Tibial artery (tissue), 4 donors: ENCODE results near the gene PJA2.
A peak's percentile ranks its signal among the peaks of the same experiment; 100 is the strongest.

Source experiments
- DNase-seq, 2 donors: peaks; one replicate each; pipeline ENCODE4 v3.0.0-alpha.2; 2019
- H3K27ac ChIP-seq, 2 donors: fragments of 200-600 bp; sonication (generic) in 1 of 2; 1 replicate in 1 of 2; 2 replicates in 1 of 2; pipeline ENCODE4 v1.5.1; 2018 to 2019; ENCODE audit warnings: mild to moderate bottlenecking in 1 of 2
- H3K27me3 ChIP-seq, 2 donors: fragments of 200-600 bp; sonication (generic) in 1 of 2; one replicate each; pipeline versions ENCODE4 v1.5.1 to v1.6.0; 2016 to 2019
- H3K36me3 ChIP-seq, 3 donors: fragments of 200-600 bp; sonication (generic) in 2 of 3; one replicate each; pipeline ENCODE4 v1.5.1; 2016 to 2019; ENCODE audit warnings: mild to moderate bottlenecking in 2 of 3
- H3K4me1 ChIP-seq, 4 donors: fragments of 200-600 bp; sonication (generic) in 2 of 4; 1 replicate in 3 of 4; 2 replicates in 1 of 4; pipeline ENCODE4 v1.5.1; 2016 to 2019
- H3K4me3 ChIP-seq, 2 donors: fragments of 200-600 bp; sonication (generic) in 1 of 2; 1 replicate in 1 of 2; 2 replicates in 1 of 2; pipeline ENCODE4 v1.5.1; 2018 to 2019; ENCODE audit warnings: mild to moderate bottlenecking in 2 of 2
- H3K9me3 ChIP-seq, 3 donors: fragments of 200-600 bp; sonication (generic) in 1 of 3; one replicate each; pipeline ENCODE4 v1.5.1; 2016 to 2019
- intact Hi-C: fragments of 100-400 bp; cut with DNase I; formaldehyde crosslinking; loops from one replicate; pipeline ENCODE4 v1.15.0; 2023; ENCODE audit warnings: low total_unique reads
- TF ChIP-seq, protein P1 (sequence below), 2 experiments: fragments of 200-600 bp in 1 of 2; fragments of 450-650 bp in 1 of 2; IDR thresholded peaks; one replicate each; pipeline ENCODE4 v1.5.1; 2017 to 2019; ENCODE audit warnings: antibody characterized with exemption in 2 of 2, mild to moderate bottlenecking in 1 of 2, moderate library complexity in 1 of 2

The PJA2 gene

DNA sequence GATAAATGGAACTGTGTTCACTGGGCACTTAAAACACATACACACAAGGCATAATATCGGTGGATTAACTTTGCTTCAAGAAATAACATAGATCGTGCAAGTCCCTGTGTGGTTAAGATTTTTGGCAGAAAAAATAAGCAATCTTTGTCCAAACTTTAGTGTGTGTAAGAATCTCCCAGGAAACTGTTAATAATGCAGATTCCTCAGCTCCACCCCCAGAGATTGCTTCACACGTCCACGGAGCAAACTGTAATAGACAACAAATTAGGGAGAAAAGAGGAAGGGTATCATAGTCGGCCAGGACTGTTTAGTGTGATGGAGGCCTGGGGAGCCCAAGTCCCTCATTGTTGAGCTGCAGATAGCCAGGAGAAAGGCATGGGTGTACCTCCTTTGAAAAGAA is 84.8 kb downstream of the PJA2 start:
- TF ChIP-seq, protein P1, sequence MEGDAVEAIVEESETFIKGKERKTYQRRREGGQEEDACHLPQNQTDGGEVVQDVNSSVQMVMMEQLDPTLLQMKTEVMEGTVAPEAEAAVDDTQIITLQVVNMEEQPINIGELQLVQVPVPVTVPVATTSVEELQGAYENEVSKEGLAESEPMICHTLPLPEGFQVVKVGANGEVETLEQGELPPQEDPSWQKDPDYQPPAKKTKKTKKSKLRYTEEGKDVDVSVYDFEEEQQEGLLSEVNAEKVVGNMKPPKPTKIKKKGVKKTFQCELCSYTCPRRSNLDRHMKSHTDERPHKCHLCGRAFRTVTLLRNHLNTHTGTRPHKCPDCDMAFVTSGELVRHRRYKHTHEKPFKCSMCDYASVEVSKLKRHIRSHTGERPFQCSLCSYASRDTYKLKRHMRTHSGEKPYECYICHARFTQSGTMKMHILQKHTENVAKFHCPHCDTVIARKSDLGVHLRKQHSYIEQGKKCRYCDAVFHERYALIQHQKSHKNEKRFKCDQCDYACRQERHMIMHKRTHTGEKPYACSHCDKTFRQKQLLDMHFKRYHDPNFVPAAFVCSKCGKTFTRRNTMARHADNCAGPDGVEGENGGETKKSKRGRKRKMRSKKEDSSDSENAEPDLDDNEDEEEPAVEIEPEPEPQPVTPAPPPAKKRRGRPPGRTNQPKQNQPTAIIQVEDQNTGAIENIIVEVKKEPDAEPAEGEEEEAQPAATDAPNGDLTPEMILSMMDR (IDR thresholded peaks at IDR 0.05): no peak
- Histone ChIP-seq H3K9me3 (no peaks in the 10 kb centered on the region), H3K27ac (peak overlapping the region in 1 of 2 donors; percentile 15), H3K4me1 (peaks cover 0 to 69% (median 23%) of the 10 kb centered on the region in 4 donors), H3K36me3 (no peaks in the 10 kb centered on the region), H3K27me3 (no peaks in the 10 kb centered on the region), H3K4me3 (no peak overlapping the region)
- peak in 1 of 2 donors; percentile 40 for DNase-seq
- intact Hi-C loops: no loop called here

DNA sequence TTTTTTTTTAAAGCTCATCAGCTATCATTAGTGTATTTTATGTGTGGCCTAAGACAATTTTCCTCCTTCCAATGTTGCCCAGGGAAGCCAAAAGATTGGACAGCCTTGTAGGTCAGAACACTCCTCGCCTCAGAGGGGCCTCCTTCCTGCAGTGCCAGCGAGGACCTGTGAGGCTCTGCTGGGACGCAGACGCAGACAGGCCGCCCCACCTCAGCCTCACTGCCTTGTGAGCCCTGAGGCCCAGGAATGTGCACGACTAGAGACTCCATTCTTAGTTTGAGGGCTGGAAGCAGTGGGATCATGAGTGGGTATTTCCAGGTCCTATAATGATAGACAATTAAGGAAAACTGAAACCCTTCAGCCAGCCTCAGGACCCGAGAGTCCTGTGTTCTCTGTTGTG is 85.4 kb downstream of the PJA2 start:
- intact Hi-C loops: no loop called here
- H3K9me3 ChIP-seq: no peaks in the 10 kb centered on the region
- H3K27me3 ChIP-seq: no peaks in the 10 kb centered on the region
- no peaks in the 10 kb centered on the region for H3K36me3 ChIP-seq
- TF ChIP-seq, protein P1 (IDR thresholded peaks at IDR 0.05): no peak
- H3K4me3 ChIP-seq: no peak overlapping the region
- H3K4me1 ChIP-seq: peaks cover 0 to 63% (median 17%) of the 10 kb centered on the region in 4 donors
- peak overlapping the region in 1 of 2 donors; percentile 15 for H3K27ac ChIP-seq
- no peak for DNase-seq

DNA sequence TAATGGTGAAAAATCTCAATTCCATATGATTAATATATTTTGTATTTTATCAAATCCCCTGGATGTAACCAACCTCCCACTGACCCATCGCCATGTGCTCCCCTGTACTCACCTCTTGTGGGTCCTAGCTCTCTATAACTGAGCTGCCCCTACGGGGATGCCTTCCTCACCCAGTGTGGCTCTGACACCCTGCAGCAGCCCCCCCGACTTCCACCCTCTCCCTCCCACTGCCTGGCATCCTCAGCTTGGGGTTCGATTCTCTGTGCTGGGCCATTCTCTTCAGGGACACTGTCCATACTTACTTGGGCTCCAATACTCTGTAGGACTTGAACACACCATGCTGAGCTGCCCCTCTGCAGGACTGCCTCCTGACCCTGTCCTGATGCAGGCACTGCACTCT is 87.1 kb downstream of the PJA2 start:
- no peaks in the 10 kb centered on the region for H3K27me3 ChIP-seq
- H3K36me3 ChIP-seq: no peaks in the 10 kb centered on the region
- peaks cover 0 to 50% (median 15%) of the 10 kb centered on the region in 4 donors for H3K4me1 ChIP-seq
- no peak for DNase-seq
- H3K9me3 ChIP-seq: no peaks in the 10 kb centered on the region
- no peak overlapping the region for H3K4me3 ChIP-seq
- TF ChIP-seq, protein P1 (IDR thresholded peaks at IDR 0.05): no peak
- intact Hi-C loops: no loop called here
- no peak overlapping the region for H3K27ac ChIP-seq

DNA sequence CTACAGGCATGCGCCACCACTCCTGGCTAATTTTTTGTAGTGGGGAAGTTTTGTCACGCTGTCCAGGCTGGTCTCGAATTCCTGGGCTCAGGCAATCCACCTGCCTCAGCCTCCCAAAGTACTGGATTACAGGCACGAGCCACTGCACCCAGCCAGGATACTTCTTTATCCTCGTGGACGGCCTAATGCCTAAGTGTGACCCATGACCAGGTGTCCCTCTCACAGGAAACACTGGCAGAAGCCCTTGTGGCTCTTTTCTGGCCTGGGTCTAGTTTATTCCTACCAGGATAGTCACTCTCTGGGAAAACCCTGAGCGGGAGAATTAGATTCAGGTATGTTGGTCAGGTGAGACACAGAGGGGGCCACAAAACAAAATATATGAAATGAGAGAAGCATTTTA is 90.4 kb downstream of the PJA2 start:
- Histone ChIP-seq H3K27me3 (no peaks in the 10 kb centered on the region), H3K9me3 (no peaks in the 10 kb centered on the region), H3K36me3 (no peaks in the 10 kb centered on the region), H3K4me3 (no peak overlapping the region), H3K4me1 (peaks cover 0 to 28% (median under 1%) of the 10 kb centered on the region in 4 donors), H3K27ac (no peak overlapping the region)
- TF ChIP-seq, protein P1 (IDR thresholded peaks at IDR 0.05): no peak
- intact Hi-C loops: no loop called here
- DNase-seq: no peak

DNA sequence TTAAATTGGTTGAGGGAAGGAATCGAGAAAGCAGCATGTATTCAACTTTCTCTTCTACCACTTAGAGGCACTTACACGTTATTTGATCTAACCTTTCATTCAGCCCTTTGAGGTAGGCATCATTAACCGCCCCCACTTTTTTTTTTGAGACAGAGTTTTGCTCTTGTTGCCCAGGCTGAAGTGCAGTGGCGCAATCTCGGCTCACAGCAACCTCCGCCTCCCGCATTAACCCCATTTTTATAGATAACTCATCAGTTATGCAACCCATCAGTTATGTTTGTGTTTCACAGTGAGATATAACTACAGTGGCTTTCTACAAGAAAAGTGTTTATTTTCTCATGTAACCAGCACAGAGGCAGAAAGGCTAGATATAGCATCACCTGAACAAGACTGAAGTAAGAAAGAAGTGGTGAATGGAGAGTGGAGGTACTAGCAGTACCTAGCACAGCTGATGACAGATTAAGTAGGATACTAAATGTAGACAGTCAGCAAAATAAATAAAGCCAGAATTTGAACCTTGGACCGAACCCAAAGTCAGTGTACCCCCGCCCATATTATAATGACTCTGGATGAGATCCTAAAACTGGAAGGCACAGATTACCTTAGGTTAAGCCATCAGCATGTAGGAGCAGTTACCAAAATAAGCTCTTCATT is 91.2 kb downstream of the PJA2 start:
- TF ChIP-seq, protein P1 (IDR thresholded peaks at IDR 0.05): no peak
- no peak overlapping the region for H3K27ac ChIP-seq
- H3K4me1 ChIP-seq: peaks cover 0 to 21% (median 0%) of the 10 kb centered on the region in 4 donors
- DNase-seq: no peak
- H3K9me3 ChIP-seq: no peaks in the 10 kb centered on the region
- H3K27me3 ChIP-seq: no peaks in the 10 kb centered on the region
- H3K36me3 ChIP-seq: no peaks in the 10 kb centered on the region
- no peak overlapping the region for H3K4me3 ChIP-seq
- intact Hi-C loops: no loop called here
